ENCODE measurements around the gene KCNAB1.

DNA sequence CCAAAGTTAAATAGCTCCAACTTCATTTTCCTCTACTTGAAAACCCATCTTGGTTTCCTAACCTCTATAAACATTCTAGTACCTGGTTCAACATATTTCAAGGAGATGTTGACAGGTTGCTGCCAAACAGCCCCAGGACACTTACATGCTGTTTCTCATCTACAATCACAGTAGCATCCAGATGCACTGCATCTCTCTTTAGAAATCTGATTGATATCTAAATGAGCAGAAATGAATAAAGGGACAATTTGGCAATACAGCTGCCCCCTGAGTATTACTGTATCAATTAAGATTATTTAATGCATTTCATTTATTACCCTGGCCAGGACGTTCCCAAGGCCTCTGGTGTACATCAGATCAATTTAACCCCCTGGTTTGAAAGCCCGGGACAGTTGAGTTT, 360.6 kb downstream of the KCNAB1 start:
- TF ChIP-seq, protein P1, sequence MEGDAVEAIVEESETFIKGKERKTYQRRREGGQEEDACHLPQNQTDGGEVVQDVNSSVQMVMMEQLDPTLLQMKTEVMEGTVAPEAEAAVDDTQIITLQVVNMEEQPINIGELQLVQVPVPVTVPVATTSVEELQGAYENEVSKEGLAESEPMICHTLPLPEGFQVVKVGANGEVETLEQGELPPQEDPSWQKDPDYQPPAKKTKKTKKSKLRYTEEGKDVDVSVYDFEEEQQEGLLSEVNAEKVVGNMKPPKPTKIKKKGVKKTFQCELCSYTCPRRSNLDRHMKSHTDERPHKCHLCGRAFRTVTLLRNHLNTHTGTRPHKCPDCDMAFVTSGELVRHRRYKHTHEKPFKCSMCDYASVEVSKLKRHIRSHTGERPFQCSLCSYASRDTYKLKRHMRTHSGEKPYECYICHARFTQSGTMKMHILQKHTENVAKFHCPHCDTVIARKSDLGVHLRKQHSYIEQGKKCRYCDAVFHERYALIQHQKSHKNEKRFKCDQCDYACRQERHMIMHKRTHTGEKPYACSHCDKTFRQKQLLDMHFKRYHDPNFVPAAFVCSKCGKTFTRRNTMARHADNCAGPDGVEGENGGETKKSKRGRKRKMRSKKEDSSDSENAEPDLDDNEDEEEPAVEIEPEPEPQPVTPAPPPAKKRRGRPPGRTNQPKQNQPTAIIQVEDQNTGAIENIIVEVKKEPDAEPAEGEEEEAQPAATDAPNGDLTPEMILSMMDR (optimal IDR thresholded peaks at IDR 0.05 in 1 of 3, IDR thresholded peaks at IDR 0.05 in 1 of 3, conservative IDR thresholded peaks at IDR 0.05 in 1 of 3; ENCODE audit: extremely low read depth in 1 of 3, insufficient read depth in 2 of 3, low read length in 3 of 3), result no peak
- no peak for TF ChIP-seq EZH2 (IDR thresholded peaks at IDR 0.05; ENCODE audit: low read length)

Measured in keratinocyte (primary cell).